PFSK-1 (cell line): ENCODE measurements around the gene COL18A1.

Experiments used
- FOXP2 ChIP-seq: optimal IDR thresholded peaks from 2 replicates; pipeline ENCODE3; 2011; ENCODE audit warnings: borderline replicate concordance, control low read depth, inconsistent platforms; ENCODE audit not compliant: insufficient read depth; ENCODE audit errors: extremely low read length, extremely low read depth
- POLR2AphosphoS5 ChIP-seq: IDR thresholded peaks from 2 replicates; pipeline ENCODE4 v1.6.1; 2012; ENCODE audit warnings: low read depth, mild to moderate bottlenecking, control low read depth, low read length, moderate library complexity
- SIN3A ChIP-seq: IDR thresholded peaks from 2 replicates; pipeline ENCODE4 v1.6.1; 2012; ENCODE audit warnings: mild to moderate bottlenecking, low read length, moderate library complexity, borderline replicate concordance; ENCODE audit not compliant: insufficient read depth
- TAF1 ChIP-seq: IDR thresholded peaks from 2 replicates; pipeline ENCODE4 v1.6.1; 2012; ENCODE audit warnings: low read length, control low read depth, borderline replicate concordance; ENCODE audit not compliant: insufficient read depth
- TF ChIP-seq, protein P1 (sequence below), 2 experiments: IDR thresholded peaks; 2 replicates each; pipeline versions ENCODE4 v1.6.1 to v1.8.0; 2011 to 2012; ENCODE audit warnings: low read depth in 2 of 2, low read length in 2 of 2, control low read depth in 1 of 2, inconsistent platforms in 1 of 2, mild to moderate bottlenecking in 1 of 2, moderate library complexity in 1 of 2; ENCODE audit not compliant: insufficient read depth in 1 of 2

Gene COL18A1

DNA sequence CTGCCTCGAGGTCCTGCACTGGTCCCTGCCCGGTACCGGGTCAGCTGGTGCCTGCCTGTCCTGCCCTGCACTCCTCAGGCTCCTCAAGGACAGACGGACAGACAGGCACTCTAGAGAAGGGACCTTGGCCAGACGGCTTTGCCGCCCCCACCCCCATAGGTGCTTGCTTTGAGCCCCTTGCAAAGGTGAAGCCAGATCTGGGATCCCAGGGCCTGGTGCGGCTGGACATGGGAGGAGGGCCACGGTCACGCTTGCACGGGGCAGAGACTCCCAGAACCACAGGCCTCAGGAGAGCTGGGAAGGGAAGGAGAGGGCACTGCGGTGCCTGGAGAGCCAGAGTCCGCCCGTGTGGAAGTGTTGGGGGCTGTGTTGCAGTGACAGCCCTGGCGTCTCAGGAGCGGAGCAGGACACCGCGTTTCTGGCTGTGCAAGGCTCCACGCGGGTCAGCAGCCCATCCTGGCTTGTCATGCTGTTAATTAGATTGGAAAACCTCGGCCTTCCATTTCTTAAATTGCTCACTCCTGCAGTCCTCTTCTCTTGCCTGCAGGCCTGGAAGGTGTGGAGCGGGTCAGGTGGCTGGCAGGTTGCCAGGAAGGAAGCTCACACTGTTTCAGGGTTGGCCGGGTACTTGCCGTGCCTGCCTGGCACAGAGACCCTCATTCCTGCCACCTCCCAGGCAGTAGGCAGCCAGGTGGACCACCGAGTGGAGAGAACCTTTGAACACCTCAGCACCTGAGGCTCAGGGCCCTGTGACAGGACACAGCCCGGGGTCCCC, 16.3 kb downstream of the COL18A1 start:
- TF ChIP-seq SIN3A (no peak), POLR2AphosphoS5 (no peak), FOXP2 (no peak)
- TF ChIP-seq, protein P1, sequence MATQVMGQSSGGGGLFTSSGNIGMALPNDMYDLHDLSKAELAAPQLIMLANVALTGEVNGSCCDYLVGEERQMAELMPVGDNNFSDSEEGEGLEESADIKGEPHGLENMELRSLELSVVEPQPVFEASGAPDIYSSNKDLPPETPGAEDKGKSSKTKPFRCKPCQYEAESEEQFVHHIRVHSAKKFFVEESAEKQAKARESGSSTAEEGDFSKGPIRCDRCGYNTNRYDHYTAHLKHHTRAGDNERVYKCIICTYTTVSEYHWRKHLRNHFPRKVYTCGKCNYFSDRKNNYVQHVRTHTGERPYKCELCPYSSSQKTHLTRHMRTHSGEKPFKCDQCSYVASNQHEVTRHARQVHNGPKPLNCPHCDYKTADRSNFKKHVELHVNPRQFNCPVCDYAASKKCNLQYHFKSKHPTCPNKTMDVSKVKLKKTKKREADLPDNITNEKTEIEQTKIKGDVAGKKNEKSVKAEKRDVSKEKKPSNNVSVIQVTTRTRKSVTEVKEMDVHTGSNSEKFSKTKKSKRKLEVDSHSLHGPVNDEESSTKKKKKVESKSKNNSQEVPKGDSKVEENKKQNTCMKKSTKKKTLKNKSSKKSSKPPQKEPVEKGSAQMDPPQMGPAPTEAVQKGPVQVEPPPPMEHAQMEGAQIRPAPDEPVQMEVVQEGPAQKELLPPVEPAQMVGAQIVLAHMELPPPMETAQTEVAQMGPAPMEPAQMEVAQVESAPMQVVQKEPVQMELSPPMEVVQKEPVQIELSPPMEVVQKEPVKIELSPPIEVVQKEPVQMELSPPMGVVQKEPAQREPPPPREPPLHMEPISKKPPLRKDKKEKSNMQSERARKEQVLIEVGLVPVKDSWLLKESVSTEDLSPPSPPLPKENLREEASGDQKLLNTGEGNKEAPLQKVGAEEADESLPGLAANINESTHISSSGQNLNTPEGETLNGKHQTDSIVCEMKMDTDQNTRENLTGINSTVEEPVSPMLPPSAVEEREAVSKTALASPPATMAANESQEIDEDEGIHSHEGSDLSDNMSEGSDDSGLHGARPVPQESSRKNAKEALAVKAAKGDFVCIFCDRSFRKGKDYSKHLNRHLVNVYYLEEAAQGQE (IDR thresholded peaks at IDR 0.05; ENCODE audit: insufficient read depth in 1 of 2, low read depth in 2 of 2, low read length in 2 of 2): no peak

DNA sequence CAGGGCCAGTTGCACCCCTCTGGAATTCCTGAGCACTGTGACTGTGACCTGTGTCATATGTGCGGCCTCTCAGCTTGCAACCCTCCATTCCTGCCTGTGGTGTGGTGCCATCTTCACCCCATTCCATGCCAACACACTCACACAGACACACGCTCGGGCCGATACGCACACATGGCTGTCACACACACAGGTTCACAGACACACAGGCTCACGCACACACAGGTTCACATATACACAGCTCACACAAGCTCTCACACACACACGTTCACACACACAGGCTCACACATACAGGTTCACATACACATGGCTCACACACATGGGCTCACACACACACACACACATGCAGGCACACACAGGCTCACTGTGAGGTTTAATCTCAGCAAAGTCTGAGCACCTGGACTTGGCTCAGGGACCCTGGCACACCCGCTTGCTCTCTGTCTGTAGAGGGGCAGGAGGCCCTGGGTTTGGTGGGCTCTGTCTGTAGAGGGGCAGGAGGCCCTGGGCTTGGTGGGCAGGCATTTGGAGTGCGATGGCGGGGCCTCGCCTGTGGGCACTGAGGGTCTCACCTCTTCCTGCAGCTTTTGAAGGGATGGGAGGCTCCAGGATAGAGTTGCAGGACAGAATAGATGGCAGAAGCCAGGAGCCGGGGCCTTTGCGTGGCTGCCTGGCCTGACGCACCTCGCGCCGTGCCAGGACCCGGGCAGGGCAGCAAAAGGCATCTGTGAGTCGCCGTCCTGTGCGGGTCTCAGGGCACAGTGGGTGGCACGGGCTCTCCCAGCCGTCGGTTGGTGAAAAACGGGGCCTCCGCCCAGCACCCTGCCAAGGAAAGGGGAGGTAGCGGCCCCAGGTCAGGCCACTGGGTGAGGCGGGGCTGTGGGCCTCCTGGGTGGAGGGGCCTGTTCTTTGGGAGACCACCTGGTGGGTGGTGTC, 17.1 kb downstream of the COL18A1 start:
- no peak for TF ChIP-seq FOXP2
- TF ChIP-seq TAF1: no peak
- TF ChIP-seq, protein P1 (IDR thresholded peaks at IDR 0.05; ENCODE audit: insufficient read depth in 1 of 2, low read depth in 2 of 2, low read length in 2 of 2): no peak
- TF ChIP-seq SIN3A: no peak
- no peak for TF ChIP-seq POLR2AphosphoS5

DNA sequence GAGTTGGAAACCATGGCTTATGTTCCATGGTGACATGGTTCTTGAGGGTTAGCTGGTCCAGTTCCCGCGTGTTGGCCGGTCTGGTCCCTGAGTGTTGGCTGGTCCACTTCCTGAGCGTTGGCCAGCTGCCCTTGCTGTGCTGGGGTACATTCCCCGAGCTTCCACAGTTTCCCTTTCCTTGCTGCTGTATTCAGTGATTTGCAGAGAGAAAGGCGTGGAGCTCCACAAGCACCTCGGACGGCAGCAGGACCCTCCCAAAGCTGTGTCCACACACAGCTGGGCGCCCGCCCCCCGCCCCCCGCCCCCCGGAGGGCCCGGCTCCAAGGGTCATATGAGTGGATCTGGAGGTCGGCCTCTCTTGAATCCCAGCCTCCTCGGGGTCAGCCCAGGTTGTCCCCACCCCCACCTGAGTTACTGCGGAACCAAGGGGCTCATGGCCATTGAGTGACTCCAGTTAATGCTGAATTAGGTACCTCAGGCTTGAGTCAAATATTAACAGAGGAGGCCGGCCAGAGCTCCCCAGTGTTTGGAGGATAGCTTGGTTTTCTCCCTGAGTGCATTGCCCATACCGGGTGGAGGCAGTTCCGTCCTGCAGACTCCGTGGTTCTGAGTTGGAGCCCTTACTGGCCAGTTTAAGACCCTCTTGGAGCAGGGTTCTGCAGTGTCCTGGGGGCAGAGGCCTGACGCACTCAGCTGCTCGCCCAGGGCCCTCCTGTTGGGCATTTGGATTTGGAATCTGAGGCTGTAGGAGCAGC, 18.4 kb downstream of the COL18A1 start:
- TF ChIP-seq SIN3A (no peak), FOXP2 (no peak), POLR2AphosphoS5 (no peak), TAF1 (no peak)
- TF ChIP-seq, protein P1 (IDR thresholded peaks at IDR 0.05; ENCODE audit: insufficient read depth in 1 of 2, low read depth in 2 of 2, low read length in 2 of 2): no peak

DNA sequence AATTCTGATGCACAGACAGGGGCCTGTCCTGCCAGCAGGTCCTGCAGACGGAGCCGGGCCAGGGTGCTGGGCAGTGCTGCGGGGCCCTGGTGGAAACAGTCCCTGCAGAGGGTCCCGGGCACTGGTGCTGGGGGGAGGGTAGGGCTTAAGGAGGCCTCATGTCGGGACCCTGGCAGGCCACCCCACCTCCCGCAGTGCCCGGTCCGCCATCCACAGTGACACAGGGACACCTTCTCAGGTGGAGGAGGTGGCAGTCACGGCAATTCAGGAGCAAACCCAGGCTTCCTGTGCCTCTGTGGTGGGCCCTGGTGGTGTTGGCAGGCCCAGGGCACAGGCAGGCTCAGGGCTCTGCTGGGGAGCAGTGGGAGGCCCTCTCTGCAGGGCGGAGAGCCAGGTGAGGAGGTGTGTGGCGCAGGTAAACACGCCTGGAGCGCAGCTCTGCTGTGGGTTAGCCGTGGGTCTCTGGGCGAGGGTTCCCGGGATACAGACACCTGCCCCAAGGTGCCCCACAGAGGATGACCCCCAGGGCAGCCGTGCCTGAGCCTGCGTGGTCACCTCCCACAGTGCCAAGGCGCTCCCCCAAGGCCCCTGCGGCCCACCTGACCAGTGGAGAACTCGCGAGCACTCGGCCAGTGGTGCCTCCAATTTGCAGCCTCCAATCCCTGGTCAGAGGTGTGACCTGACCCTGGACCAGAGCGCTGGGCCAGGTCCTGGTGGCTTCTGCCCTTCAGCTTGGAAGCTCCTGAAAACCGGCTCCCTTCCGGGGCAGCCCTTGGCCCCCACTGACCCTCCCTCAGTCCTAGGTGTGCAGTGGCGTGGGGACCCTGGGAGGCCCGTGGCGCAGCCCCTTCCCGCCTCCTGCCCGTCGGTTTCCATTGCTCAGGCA, 19.2 kb downstream of the COL18A1 start:
- TF ChIP-seq SIN3A (no peak), FOXP2 (no peak), TAF1 (no peak), POLR2AphosphoS5 (no peak)
- TF ChIP-seq, protein P1 (IDR thresholded peaks at IDR 0.05; ENCODE audit: insufficient read depth in 1 of 2, low read depth in 2 of 2, low read length in 2 of 2): no peak
